Brain pericyte (primary cell): Measurements from ENCODE around the gene IPO5.

Source experiments
- DNase-seq: peaks from one replicate; pipeline ENCODE4 v3.0.0-alpha.2; 2012; ENCODE audit warnings: low read depth, low spot score

Gene IPO5

DNA sequence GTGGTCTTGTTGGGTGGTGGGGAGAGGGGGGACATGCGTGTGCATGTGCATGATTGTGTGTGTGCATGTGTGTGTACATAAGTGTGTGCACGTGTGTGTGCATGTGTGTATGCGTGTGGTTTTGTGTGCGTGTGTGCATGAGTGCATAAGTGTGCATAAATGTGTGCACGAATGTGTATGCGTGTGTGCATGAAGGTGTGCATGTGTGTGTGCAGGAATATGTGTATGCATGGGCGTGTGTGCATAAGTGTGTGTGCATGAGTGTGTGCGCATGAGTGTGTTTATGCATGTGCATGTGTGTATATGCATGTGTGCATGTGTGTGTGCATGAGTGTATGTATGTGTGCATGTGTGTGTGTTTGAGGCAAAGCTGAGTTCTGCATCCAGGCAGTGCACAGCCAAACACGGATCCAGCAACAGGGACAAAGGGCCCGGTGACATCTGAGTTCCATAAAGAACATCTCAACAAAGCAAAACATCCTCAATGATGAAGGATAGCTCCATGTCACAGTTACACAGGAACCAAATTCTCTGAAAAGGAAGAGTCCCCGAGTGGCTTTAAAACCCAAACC, 103.5 kb downstream of the IPO5 start:
- DNase-seq, result no peak

DNA sequence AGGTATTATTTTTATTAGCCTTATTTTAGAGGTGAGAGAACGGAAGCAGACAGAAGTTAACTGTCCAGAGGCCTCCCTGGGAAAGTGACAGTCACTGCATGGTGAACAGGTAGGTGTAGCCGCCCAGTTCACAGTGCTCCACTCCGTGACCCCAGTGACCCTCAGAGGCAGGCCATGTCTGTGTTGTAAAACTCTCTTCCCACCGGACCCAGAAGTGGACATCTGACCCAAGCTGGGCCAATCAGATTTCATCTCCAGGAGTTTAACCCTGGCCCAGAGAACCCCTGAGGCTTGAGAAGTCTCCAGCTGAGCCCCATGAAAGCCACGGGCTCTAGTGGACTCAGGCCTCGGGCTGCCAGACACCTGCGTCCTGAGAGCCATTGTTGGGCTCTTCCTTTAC, 105.8 kb downstream of the IPO5 start:
- DNase-seq, result no peak

DNA sequence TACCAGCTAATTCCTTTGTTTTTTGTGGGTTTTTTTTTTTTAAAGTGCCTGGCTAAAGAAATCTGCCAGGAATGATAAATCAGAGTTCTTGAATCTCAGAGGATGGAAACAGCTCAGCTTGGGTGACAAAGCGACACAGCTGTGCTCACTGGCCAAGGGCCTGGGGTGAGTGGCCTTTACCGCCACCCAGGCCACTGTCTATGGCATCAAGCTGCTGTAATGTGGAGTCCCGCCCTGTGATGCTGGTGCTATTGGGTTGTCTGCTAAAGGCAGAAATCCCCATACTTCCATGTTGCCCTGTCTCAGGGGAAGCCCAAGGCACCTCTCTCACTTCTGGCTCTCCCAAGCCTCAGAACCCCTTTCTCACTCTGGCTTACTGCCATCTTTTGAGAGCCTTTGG, 106.8 kb downstream of the IPO5 start:
- no peak for DNase-seq

DNA sequence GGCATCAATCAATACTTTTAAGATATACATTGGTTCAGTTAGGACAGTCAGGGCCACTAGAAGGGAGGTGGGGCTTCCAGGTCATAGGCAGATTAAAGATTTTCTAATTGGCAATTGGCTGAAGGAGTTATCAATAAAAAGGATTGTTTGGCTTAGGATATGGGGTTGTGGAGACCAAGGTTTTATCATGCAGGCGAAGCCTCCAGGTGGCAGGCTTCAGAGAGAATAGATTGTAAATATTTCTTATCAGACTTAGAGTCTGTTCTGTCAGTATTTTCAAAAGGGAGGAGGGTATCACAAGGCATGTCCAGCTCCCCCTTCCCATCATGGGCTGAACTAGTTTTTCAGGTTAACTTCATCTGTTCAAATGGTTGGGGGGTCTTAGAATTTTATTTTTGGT, 112.0 kb downstream of the IPO5 start:
- no peak for DNase-seq

DNA sequence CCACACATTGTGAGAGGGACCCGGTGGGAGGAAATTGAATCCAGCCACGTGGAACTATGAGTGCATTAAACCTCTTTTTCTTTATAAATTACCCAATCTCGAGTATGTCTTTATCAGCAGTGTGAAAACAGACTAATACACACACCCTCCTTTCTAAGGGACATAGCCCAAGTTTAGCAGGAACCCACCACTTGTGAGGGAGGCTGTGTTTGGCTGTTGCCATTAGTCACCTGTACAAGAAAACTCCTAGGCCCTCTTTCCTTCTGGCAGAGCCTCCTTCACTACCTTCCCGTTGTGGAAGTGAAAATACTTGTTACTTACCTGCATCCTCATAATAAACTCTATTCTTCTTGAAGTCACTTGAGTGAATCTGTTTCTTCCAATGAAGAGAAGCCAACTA, 113.2 kb downstream of the IPO5 start:
- no peak for DNase-seq

DNA sequence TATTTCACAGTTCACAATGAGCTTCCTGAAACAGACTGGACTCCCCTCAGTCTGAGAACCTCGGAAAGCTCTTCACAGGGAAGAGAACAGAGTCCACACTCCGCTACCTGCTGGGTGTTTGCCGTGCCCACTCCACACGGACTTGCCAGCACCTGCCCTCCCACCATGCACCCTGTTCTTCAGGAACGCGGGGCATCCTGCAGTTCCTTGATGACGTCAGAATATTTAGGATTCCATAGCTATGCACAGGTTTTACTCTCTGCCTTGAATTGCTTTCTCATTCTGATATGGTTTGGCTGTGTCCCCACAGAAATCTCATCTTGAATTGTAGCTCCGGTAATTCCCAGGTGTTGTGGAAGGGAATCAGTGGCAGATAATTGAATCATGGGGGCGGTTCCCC, 115.0 kb downstream of the IPO5 start:
- no peak for DNase-seq

DNA sequence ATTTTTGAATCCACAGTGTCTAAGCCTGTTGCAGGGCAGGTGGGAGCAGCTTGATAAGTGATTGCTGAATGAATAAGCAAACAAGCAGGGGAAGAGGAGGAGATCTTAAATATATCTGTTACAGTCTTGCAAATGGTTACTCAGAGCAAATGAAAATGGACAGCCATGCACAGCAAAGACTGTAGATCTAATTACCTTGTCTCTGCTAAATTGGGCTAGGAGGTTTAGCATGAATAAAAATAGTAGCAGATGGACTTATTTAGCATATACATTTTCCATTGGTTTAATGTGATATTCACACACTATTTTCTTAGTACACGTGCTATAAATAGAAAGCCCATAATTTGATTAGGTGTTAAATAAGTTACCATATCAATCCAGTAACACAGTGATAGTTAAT, 116.5 kb downstream of the IPO5 start:
- DNase-seq, result no peak

DNA sequence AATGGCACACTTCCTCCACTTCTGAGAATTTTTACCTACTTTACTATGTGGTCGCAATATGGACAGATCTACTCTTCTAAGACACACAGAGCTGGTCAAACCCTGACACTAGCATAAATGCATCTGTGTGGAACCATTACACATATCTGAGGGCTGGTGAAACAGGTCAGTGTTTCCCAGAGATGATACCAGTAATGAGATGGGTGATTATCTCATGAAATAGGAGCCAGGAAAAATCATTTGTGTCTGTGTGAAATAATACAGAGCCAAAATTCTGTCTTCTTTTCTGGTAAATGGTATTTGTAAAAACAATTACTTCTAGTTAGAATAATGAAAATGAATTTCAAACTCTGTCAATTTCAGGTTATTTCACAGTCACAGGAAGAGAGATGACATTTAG, 117.8 kb downstream of the IPO5 start:
- DNase-seq, result no peak

DNA sequence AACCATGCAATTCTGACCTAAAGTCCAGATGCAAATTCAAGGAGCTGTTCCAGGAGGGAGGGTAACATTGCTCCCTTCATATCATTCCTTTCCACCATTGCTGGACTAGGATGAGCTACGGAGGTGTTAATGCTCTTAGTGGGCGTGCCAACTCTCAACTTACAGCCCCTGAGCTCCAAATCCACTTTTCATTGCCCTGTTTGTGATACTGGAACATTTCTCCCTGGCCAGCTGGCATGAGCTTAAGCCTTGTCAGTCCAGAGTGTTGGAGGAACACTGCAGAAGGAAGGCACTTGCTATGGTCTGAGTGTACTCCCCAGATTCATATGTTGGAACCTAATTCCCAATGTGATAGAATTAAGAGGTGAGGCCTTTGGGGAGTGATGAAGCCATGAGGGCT, 119.0 kb downstream of the IPO5 start:
- DNase-seq, result no peak
